ENCODE data around the gene SKAP2. TPM values are rescaled to one million over a fixed set of nuclear protein-coding genes. Genes with fewer than 3 reads are reported as not detected.

Gene SKAP2, protein sequence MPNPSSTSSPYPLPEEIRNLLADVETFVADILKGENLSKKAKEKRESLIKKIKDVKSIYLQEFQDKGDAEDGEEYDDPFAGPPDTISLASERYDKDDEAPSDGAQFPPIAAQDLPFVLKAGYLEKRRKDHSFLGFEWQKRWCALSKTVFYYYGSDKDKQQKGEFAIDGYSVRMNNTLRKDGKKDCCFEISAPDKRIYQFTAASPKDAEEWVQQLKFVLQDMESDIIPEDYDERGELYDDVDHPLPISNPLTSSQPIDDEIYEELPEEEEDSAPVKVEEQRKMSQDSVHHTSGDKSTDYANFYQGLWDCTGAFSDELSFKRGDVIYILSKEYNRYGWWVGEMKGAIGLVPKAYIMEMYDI
- total RNA-seq, result 14.6 and 25.3 TPM in 2 replicates

GRCh38 chr7:26864309-26865093 is at the start of gene SKAP2:
SKAP2 (minus strand) TSS chr7:26864590; CDS start chr7:26864429, 161 bp downstream.

Other genes starting within 250 kb of the SKAP2 start
- 0.59 and 1.2 TPM in 2 replicates for gene HOXA1, start 231.4 kb upstream of the SKAP2 start, total RNA-seq
- 0.30 and 0.32 TPM in 2 replicates for gene HOXA2, start 238.1 kb upstream of the SKAP2 start, total RNA-seq

Data from smooth muscle cell of the umbilical artery (primary cell).